Measurements from ENCODE around the gene ARHGAP5.

Gene ARHGAP5

DNA sequence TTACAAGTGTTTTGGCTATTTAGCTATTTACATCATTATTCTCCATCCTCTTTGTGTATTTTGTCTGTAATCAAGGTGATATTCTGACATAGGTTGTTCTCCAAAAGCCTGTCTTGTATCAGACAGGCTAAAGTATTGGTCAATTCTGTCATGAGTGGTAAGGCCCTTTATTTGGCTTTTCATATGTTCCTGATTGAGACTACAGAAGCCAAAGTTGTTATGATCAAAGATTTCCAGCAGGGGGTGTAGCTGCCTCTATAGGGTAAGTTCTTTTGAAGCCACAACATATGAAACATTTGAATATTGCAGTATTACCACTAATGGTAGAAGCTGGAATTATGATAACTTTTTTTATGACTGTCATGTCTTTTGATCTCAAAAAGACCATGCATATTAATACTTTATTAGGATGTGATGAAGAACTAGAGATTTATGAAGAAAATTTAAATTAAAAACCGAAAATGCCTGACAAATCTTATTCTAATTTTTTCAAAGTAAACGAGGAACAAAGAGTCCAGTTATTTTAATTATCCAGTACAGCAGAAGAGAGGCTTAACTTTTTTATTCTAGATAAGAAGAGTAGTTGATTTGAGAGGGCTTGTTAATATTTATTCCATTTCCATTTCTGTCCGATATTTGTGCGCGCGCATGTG lies 3.4 kb upstream of the ARHGAP5 start:
- peak; percentile 70 for DNase-seq (ENCODE audit: low spot score)
- TF ChIP-seq, protein P1, sequence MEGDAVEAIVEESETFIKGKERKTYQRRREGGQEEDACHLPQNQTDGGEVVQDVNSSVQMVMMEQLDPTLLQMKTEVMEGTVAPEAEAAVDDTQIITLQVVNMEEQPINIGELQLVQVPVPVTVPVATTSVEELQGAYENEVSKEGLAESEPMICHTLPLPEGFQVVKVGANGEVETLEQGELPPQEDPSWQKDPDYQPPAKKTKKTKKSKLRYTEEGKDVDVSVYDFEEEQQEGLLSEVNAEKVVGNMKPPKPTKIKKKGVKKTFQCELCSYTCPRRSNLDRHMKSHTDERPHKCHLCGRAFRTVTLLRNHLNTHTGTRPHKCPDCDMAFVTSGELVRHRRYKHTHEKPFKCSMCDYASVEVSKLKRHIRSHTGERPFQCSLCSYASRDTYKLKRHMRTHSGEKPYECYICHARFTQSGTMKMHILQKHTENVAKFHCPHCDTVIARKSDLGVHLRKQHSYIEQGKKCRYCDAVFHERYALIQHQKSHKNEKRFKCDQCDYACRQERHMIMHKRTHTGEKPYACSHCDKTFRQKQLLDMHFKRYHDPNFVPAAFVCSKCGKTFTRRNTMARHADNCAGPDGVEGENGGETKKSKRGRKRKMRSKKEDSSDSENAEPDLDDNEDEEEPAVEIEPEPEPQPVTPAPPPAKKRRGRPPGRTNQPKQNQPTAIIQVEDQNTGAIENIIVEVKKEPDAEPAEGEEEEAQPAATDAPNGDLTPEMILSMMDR (IDR thresholded peaks at IDR 0.05; ENCODE audit: borderline replicate concordance, control extremely low read depth, extremely low read depth, insufficient read depth, missing control alignments): peak; percentile 67
- in situ Hi-C loops (cut with MboI; ENCODE audit: low sequenced_read_pairs, unreplicated experiment): loop anchor here (10.0 to 25.0 kb wide), 2 partner anchors 181 to 561 kb away; no protein-coding TSS in a partner anchor

GRCh38 chr14:32074887-32075572 lies 2.1 kb upstream of the ARHGAP5 start:
- in situ Hi-C loops (cut with MboI; ENCODE audit: low sequenced_read_pairs, unreplicated experiment): loop anchor here (10.0 to 25.0 kb wide), 2 partner anchors 180 to 563 kb away; no protein-coding TSS in a partner anchor
- DNase-seq (ENCODE audit: low spot score): no peak
- TF ChIP-seq, protein P1 (IDR thresholded peaks at IDR 0.05; ENCODE audit: borderline replicate concordance, control extremely low read depth, extremely low read depth, insufficient read depth, missing control alignments): no peak

DNA sequence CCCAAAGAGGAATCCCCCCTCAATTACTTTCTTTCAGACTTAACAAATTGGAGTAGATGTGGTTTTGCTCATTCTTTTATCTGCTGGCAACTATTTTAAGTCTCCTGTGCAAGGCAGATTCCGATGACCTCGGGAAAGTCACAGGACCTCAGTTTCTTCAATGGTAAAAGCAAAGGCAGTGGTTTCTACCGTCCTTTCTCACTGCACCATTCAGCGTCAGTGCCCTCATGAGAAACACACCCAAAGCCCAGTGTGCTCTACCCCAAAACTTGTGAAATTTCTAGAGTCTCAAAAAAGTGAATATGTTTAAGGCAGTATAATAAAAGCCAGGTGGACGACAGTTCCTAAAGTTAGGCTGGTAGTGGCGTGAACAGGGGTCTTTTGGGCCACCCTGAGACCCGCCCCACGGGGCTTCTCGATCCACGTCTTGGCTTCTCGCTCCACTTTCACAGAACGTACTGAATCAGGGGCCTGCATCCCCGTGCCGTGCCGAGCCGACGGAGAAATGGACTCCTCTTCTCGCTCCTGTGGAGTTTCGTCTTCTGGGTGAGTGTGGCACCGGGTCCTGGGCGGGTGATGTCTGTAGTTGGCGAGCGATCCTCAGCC lies 1.3 kb upstream of the ARHGAP5 start:
- DNase-seq (ENCODE audit: low spot score): peak; percentile 10
- in situ Hi-C loops (cut with MboI; ENCODE audit: low sequenced_read_pairs, unreplicated experiment): loop anchor here (10.0 kb wide), 1 partner anchor 179 kb away; no protein-coding TSS in a partner anchor
- TF ChIP-seq, protein P1 (IDR thresholded peaks at IDR 0.05; ENCODE audit: borderline replicate concordance, control extremely low read depth, extremely low read depth, insufficient read depth, missing control alignments): no peak

DNA sequence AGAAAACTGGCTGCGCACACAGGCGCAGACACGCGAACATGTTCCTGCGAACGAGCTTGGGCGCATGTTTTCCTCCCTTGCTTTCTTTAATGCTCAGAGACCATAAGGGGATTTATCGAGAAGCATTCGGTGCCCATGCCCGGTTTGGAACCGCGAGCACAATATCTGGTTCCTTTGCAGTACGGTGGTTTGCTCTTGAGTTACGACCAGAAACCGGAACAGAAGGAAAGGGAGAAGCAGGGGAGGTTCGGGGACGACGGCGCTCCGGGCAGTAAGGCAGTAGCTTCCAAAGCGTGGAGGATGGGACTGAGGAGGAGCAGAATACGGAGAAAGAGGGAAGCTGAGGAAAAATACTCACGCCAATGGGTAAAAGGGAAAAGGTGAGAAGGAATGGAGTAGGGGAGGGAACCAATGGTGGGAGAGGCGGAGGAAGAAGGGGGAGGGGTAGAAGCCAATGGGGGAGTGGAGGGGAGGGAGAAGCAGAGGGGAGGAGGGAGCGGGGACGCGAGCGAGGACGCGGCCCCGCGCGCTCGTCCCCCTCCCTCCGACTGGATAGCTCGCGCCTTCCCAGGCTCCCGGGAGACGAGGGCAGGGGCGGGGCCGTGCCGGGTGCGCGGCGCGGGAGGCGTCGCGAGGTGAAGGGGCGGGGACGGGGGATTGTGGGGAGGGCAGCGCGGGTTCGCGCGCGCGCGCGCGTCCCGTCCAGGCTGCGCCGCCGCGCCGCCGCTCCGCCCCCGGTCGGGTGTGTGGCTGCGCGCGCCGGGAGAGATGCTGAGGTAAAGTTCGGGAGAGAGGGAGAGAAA lies 625 bp upstream of the ARHGAP5 start:
- in situ Hi-C loops (cut with MboI; ENCODE audit: low sequenced_read_pairs, unreplicated experiment): loop anchor here (10.0 kb wide), 1 partner anchor 178 kb away; no protein-coding TSS in a partner anchor
- TF ChIP-seq, protein P1 (IDR thresholded peaks at IDR 0.05; ENCODE audit: borderline replicate concordance, control extremely low read depth, extremely low read depth, insufficient read depth, missing control alignments): no peak
- DNase-seq (ENCODE audit: low spot score): peak; percentile 82

DNA sequence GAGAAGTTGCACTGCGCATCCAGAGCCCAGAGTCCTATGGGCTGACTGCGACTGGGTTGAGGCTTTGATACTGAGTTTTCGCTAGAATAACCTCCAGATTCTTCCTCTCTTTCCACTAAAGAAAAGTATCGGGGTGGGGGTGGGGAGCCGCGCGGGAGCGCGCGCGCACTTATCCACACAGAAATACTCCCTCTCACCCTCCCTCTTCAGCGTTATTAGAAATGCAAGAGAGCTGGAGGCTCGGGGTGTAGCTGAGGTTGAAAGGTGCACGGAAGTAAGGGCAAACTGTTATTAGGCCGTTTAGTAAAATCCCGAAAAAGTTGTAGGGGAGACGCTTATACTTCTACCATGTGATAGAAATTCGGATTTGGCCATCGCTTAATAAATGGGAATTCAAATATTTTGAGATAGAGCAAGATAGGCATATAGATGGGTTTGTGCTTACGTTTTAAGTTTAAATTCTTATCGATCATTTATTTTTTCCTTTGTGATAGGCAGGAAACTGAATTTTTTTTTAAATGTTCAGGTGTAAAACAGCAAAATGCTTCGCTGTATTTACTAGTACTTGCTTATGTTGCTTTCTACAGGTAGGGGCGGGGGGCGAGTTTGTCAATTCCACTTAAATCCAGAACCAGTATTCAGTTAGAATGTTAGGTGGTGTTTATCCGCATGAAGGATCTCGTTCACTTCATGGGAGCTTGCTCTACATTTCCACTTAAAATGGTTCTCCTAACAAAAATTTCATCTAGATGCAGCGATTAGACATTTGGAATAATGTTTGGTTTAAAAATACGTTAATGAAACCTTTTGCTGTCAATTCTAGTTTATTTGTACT lies 1.1 kb downstream of the ARHGAP5 start:
- DNase-seq (ENCODE audit: low spot score): no peak
- in situ Hi-C loops (cut with MboI; ENCODE audit: low sequenced_read_pairs, unreplicated experiment): loop anchor here (10.0 kb wide), 1 partner anchor 177 kb away; no protein-coding TSS in a partner anchor
- TF ChIP-seq, protein P1 (IDR thresholded peaks at IDR 0.05; ENCODE audit: borderline replicate concordance, control extremely low read depth, extremely low read depth, insufficient read depth, missing control alignments): no peak
